Osteocyte (in vitro differentiated cells): ENCODE data around the gene ACADS. TPM values are rescaled to one million over a fixed set of nuclear protein-coding genes. Genes with fewer than 3 reads are reported as not detected.

Experiments used
- DNase-seq: peaks from one replicate; pipeline ENCODE4 v3.0.0; 2021; ENCODE audit warnings: mixed read lengths; ENCODE audit not compliant: unreplicated experiment; ENCODE audit errors: extremely low spot score
- H3K27ac Mint-ChIP-seq: one replicate; pipeline ENCODE4 v1.8.0; 2021; ENCODE audit warnings: mild to moderate bottlenecking, mixed read lengths; ENCODE audit not compliant: unreplicated experiment
- H3K27me3 Mint-ChIP-seq: one replicate; pipeline ENCODE4 v1.8.0; 2021; ENCODE audit warnings: mixed read lengths; ENCODE audit not compliant: unreplicated experiment
- H3K36me3 Mint-ChIP-seq: one replicate; pipeline ENCODE4 v1.8.0; 2021; ENCODE audit warnings: mixed read lengths; ENCODE audit not compliant: unreplicated experiment
- H3K4me1 Mint-ChIP-seq: one replicate; pipeline ENCODE4 v1.8.0; 2021; ENCODE audit warnings: mixed read lengths; ENCODE audit not compliant: unreplicated experiment
- H3K4me3 Mint-ChIP-seq: one replicate; pipeline ENCODE4 v1.8.0; 2021; ENCODE audit warnings: mild to moderate bottlenecking, moderate library complexity, mixed read lengths; ENCODE audit not compliant: unreplicated experiment
- H3K9me3 Mint-ChIP-seq: one replicate; pipeline ENCODE4 v1.8.0; 2021; ENCODE audit warnings: mixed read lengths; ENCODE audit not compliant: unreplicated experiment
- CTCF ChIP-seq: fragments of 200-600 bp; sonication (generic); IDR thresholded peaks from 2 replicates; pipeline ENCODE4 v1.5.0; 2021; ENCODE audit warnings: antibody characterized with exemption, mild to moderate bottlenecking, moderate library complexity
- total RNA-seq: library from RNA; stranded (reverse); gene quantifications from 2 replicates; pipeline ENCODE4 v1.2.1, GENCODE V29; 2021

ACADS gene
- total RNA-seq, 1 donor from 2014 or later = 4.9 TPM

- no peak overlapping the region for H3K4me3 Mint-ChIP-seq
- H3K36me3 Mint-ChIP-seq = peaks cover 40% of the 10 kb centered on the region
- TF ChIP-seq CTCF = no peak
- no peaks in the 10 kb centered on the region for H3K9me3 Mint-ChIP-seq
- peak overlapping the region; percentile 34 for H3K27ac Mint-ChIP-seq
- no peak for DNase-seq
- peaks cover 12% of the 10 kb centered on the region for H3K4me1 Mint-ChIP-seq
- no peaks in the 10 kb centered on the region for H3K27me3 Mint-ChIP-seq
Measured at GRCh38 chr12:120720234-120720986, 5.2 kb upstream of the ACADS start.

- peaks cover 17% of the 10 kb centered on the region for H3K4me1 Mint-ChIP-seq
- DNase-seq = no peak
- peak overlapping the region; percentile 34 for H3K27ac Mint-ChIP-seq
- no peak for TF ChIP-seq CTCF
- H3K36me3 Mint-ChIP-seq = peaks cover 40% of the 10 kb centered on the region
- no peaks in the 10 kb centered on the region for H3K9me3 Mint-ChIP-seq
- no peak overlapping the region for H3K4me3 Mint-ChIP-seq
- no peaks in the 10 kb centered on the region for H3K27me3 Mint-ChIP-seq
Measured at GRCh38 chr12:120720987-120721801, 4.4 kb upstream of the ACADS start.

GRCh38 chr12:120721866-120722265, 3.8 kb upstream of the ACADS start:
- TF ChIP-seq CTCF = no peak
- Mint-ChIP-seq H3K4me3 (no peak overlapping the region), H3K27me3 (no peaks in the 10 kb centered on the region), H3K4me1 (peaks cover 19% of the 10 kb centered on the region), H3K36me3 (peaks cover 35% of the 10 kb centered on the region), H3K27ac (no peak overlapping the region), H3K9me3 (no peaks in the 10 kb centered on the region)
- no peak for DNase-seq

GRCh38 chr12:120722784-120723183, 2.8 kb upstream of the ACADS start:
- Mint-ChIP-seq H3K9me3 (no peaks in the 10 kb centered on the region), H3K4me1 (peaks cover 19% of the 10 kb centered on the region), H3K27ac (no peak overlapping the region), H3K27me3 (no peaks in the 10 kb centered on the region), H3K4me3 (no peak overlapping the region), H3K36me3 (peaks cover 35% of the 10 kb centered on the region)
- no peak for TF ChIP-seq CTCF
- DNase-seq = no peak

- TF ChIP-seq CTCF = no peak
- no peak for DNase-seq
- Mint-ChIP-seq H3K9me3 (no peaks in the 10 kb centered on the region), H3K4me3 (peak overlapping the region; percentile 82), H3K27me3 (no peaks in the 10 kb centered on the region), H3K4me1 (peaks cover 19% of the 10 kb centered on the region), H3K27ac (peak overlapping the region; percentile 66), H3K36me3 (peaks cover 22% of the 10 kb centered on the region)
Measured at GRCh38 chr12:120724720-120725119, 906 bp upstream of the ACADS start.
